Dermis blood vessel endothelial cell (primary cell): ENCODE results near the gene MAPKAPK3. TPM values are rescaled to one million over a fixed set of nuclear protein-coding genes. Genes with fewer than 3 reads are reported as not detected.

Experiments
- DNase-seq: peaks from one replicate; pipeline ENCODE4 v3.0.0; 2010
- total RNA-seq: library from RNA; depleted of rRNA; stranded (reverse); fragments of >200 nt; gene quantifications from 2 replicates; pipeline ENCODE4 v1.2.3, GENCODE V29; 2014

The MAPKAPK3 gene
- total RNA-seq, 1 donor from 2014 or later, result 9.2 TPM

- DNase-seq, result no peak
Measured at GRCh38 chr3:50587806-50588758, 28.9 kb upstream of the MAPKAPK3 start.

GRCh38 chr3:50588759-50589433 is 28.1 kb upstream of the MAPKAPK3 start:
- DNase-seq, result no peak

- DNase-seq, result no peak
Measured at GRCh38 chr3:50591196-50591741, 25.7 kb upstream of the MAPKAPK3 start.

- no peak for DNase-seq
Measured at GRCh38 chr3:50592568-50592967, 24.4 kb upstream of the MAPKAPK3 start.

GRCh38 chr3:50594253-50594785 is 22.6 kb upstream of the MAPKAPK3 start:
- no peak for DNase-seq

GRCh38 chr3:50599115-50599715 is 17.7 kb upstream of the MAPKAPK3 start:
- no peak for DNase-seq

GRCh38 chr3:50599716-50600118 is 17.2 kb upstream of the MAPKAPK3 start:
- DNase-seq, result no peak

- DNase-seq, result no peak
Measured at GRCh38 chr3:50600141-50600753, 16.7 kb upstream of the MAPKAPK3 start.

GRCh38 chr3:50600841-50601591 is 15.9 kb upstream of the MAPKAPK3 start:
- DNase-seq, result peak; percentile 76

- DNase-seq, result no peak
Measured at GRCh38 chr3:50602595-50603191, 14.3 kb upstream of the MAPKAPK3 start.

- no peak for DNase-seq
Measured at GRCh38 chr3:50603261-50604109, 13.5 kb upstream of the MAPKAPK3 start.

GRCh38 chr3:50604110-50604621 is 12.8 kb upstream of the MAPKAPK3 start:
- DNase-seq, result no peak

GRCh38 chr3:50604628-50605588 is 12.0 kb upstream of the MAPKAPK3 start:
- no peak for DNase-seq

GRCh38 chr3:50605901-50606326 is 11.0 kb upstream of the MAPKAPK3 start:
- no peak for DNase-seq

- DNase-seq, result no peak
Measured at GRCh38 chr3:50606596-50606995, 10.4 kb upstream of the MAPKAPK3 start.

- DNase-seq, result no peak
Measured at GRCh38 chr3:50607271-50608091, 9.5 kb upstream of the MAPKAPK3 start.

GRCh38 chr3:50608278-50608677 is 8.7 kb upstream of the MAPKAPK3 start:
- DNase-seq, result no peak
